Activated naive CD4-positive, alpha-beta T cell (primary cell): ENCODE data around the gene NFATC2.

Experiments used
- DNase-seq, 4 experiments: peaks; one replicate each; lab custom pipeline; 2025; lab: John Stamatoyannopoulos, UW

The NFATC2 gene

DNA sequence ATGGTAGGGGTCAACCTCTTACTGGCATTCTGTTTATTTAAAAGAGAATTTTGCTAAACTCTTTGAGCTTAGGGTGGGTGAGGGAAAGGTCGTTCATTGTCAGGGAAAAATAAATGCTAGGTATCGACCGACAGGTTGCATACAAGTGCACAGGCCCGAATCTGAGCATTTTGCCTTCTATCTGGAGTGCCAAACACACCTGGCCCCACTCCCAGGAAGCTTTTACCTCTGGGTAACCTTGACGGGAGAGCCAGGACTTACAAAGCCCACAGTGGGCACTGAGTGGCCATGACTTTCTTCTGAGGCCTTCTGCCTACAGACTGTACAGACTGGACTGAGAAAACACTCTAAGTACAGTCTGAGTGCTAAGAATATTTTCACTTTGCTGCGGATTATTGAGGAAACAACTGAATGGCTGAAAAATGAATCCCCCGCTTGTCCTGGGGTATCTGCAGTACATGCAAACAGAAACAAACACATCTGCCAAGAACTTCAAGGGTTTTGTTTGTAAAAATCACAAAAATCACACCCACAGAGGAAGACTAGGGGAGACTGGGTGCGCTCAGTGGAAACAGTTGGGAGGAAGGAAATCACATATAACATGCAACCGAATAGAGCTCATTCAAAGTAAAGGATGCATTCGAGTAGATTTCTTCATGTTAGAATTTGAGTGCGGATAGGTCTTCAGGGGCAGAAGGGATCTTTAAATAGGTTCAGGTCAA, 152.8 kb downstream of the NFATC2 start:
- DNase-seq = no peak

DNA sequence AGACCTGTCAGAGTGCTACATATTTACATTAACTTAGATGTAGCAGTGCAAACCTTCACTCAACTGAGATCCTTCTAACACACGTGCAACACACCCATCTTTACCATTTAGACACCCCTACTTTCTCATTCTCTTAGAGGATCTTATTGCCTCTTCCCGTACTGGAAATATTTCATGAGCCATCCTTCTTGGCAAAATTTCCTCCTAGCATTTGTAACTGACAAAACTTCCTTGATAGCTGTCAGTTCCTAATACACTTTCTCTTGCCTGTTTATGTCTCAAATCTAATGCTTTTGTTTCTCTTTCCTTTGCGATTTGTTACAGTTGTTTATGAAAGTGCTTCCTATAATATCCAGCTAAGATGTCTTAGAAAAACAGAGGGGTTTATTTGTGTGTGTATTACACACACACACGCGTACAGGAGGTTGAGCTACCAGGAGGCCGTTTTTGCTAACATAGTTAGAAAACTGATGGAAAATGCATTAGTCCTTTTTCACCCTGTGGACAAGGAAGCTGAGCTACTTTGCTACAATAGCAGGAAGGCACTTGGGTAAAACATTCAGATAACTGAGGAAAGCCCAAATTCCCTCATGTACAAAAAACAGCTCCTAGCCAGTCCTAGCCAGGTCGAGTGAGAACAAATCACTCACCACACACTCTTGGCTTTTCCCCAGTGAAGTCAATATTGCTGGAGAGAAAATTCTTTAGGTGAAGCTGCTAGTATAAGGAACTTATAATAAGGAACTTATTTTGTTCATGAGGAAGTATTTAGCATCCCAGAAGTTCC, 153.6 kb downstream of the NFATC2 start:
- DNase-seq = no peak

DNA sequence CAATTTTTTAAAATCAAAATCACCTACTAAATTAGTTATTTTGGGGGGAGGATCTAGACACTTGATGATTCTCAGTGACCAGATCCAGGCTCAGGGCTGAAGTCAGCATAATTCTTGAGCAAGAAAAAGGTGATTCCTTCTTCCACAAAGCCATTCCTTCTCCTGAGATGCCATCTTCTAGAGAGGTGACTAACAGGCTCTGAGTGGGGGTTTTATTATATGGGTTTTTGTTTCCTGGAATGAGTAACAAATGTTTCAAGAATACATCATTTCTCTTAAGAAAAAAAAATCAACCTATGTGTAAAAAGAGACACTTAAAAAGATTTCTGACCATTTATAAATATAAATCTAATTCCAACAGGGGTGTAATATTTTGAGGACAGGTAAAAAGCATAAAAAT, 154.3 kb downstream of the NFATC2 start:
- no peak for DNase-seq

DNA sequence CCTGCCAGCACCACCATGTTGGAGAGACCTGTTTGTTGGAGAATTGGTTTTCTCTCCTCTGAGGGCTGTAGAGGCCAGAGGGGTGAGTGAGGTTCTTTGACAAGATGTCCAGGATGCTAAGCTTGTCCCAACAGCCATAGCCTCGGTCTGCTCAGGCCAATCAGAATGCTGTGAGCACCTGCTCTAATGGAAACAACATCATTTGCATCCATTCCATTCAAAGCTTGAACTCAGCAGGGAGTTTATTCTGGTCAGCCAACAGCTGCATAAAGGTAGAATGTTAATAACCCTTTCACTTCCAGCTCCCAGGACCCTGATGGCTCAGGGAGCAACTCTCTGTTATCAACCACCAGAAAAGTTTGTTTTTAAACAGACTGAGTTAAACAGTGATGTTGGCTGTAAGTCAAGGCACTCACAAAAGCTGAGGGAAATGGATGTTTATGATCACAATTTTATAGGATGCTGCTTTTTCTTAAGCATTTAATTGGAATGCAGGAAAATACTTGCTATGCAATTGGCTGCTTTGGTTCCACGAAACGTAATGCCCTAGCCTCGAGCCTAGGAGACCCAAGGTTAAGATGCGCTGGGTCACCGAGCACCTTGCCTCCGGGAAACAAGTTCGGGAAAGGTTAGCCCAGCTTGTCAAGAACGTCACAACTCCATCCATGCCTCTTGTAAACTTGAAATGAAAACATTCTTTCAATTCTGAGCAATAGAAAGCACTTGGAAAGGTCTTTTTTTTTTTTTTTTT, 155.2 kb downstream of the NFATC2 start:
- DNase-seq = no peak

DNA sequence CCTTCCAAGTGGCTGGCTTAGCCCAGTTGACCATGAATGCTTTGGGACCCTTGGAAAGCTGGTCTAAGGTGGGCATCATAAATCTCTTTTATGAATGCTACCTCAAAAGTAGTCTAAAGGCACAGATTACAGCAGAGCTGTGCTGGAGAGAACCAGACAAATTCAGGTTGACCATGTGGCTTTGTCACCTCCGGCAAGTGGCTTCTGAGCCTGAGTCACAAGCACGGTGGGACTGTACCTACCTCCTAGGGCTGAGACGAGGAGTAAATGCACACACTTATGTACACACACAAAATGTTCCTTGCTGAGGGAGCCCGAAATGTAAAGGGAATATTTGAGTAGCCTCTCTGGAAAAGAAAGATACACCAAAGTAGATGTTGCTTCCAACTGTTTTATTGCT, 155.9 kb downstream of the NFATC2 start:
- no peak for DNase-seq

DNA sequence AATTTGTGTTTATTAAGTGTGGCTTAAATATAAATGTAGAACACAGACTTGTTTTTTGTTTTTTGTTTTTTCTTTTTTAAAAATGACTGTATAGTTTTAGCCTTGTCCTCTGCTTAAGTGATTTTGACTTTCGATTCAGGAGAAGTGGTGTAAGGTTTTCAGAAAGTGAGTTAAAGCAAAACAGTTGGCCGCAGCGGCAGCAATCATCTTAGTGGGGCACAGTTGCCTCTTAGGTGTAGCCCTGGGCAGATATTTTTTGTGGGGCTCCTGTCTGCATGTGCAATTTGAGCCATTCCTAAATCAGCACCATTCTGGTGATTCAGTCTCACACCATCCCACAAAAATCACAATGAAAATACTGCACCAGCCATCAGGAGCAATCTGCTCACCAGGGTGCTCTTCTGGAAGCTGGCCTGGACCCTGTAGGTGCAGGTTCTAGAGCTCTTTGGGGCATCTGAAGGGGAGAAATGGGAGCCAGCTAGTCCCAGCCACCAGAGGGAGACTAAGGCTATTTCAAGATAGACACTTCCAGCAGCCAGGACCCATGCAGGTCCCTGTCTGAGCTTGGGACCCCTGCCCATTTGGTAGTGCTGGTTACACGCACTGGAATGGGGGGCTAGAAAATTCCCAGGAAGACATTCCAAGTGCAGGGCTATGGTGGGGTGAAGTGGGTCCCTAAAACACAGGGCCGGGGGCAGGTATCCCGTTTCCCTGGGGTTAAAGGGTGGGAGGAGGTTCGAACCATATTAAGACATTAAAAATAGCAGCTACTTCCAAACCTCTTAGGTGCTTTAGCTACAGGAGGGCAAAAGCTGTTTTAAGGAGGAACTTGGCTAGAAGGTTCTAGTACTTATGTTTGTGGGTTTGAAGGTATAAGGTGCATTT, 156.6 kb downstream of the NFATC2 start:
- no peak for DNase-seq

DNA sequence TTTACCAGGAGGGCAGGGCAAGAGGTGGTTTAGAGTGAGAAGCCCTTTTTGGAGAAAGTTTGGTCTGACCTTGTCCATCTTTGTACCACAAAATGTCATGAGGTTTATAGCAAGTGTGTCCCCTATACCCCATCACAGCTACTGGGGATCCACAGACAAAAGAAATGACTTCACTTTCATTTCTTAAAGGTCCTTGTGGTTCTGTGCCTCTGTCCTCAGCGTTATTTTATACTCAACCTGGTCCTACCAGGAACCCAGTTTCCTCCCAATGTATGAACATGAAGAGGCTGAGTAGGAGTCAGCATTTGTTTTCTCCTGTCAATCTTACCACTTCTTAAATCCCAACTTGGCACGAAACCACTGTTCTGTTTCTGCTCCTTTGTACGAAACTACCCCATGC, 157.6 kb downstream of the NFATC2 start:
- DNase-seq = no peak

DNA sequence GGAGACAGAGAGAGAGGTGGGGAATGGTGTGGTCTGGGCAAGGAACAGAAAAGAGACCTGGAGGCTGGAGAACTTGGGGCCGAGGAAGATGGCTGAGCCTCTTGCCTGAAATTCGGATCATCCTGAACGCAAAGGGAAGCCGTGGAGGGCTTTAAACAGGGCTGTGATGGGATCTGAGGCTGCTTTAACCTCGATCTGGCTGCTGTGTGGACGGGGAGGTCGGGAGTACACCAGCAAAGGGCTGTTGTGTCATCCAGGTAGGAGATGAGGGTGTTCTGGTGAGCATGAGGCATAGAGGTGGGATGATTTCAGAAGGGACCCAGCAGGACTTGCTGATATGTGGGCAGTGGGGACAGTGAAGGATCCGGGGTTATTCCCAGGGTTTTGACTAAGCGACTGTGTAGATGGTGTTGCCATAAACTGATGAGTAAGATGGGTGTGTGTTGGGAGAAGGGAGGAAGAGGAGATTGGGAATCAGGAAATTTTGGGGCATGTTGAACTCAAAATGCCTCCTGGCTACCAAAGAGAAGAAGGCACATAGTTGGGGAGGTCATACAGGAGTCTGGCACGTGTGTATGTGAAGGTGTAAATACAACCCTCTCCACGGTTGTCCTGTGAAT, 158.5 kb downstream of the NFATC2 start:
- no peak for DNase-seq

DNA sequence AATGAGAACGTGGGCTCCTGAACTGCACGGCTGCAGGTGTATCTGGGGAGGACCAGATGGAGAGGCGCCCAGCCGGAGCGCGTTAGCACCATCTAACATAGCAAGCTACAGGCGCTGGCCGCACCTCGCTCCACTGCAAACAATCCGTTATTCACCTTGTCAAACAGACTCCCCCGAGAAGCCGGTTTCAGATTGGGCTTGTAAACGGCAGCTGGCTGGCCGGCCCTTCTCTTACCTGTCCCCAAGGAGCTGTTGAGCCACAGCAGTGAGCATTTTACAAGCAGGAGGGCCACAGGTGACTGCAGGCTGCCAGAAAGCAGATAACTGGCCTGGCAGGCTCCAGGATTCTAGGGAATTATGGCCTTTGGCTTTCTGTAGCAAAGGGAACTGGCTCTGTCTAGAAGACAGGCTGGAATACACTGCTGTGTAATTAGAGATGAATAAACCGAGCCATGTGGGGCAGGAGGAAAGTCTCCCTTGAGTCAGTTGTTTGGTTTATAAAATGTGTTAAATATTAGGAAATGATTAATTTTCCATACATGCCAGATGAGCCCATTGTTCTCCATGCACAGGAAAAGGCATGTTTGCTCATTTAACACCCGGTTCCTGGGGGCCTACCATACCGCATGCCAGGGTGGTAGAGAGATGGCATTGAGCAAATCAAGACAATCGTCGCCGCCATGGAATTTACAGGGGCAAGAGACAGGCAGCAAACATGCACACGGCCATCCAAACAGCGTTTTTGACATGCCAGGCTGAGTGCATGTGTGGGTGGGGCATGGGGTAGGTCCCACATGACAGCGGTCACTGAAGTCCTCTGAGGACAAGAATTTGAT, 159.3 kb downstream of the NFATC2 start:
- DNase-seq = no peak

DNA sequence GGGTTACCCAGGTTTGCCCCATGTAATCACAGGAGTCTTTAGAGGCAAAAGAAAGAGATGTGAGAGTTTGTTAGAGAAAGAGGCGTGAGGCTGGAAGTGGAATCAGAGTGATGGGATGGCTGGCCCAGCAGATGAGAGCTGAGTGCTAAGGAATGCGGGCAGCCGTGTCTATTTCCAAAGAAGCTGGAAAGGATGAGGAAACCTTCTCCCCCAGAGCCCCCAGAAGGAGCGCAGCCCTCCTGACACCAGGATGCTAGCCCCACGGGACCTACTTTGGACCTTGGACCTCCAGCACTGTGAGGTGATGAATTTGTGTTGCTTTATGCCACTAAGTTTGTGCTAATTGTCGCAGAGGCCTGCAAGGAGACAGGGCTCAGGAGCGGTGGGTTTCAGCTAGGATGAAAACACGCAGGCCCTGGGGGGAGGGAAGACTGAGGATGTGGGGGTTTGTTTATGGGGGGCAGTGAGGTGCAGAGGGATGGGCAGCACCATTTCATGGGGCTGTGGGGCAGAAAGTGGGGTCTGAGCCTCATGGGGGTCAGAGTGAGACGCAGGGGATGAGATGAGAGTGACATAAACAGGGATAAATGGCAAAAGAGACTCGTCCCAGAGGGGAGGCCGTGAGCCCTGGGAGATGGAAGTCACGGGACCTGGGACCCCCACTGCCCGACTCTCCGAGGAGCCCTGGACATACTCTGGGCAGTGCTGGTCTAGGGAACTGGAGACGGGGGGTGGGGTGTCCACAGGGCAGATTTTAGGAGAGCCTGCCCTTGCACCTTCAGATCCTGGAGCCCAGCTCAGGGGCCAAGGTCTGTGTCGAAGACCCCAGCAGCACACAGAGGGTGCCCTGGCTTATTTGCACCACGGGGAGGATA, 160.2 kb downstream of the NFATC2 start:
- no peak for DNase-seq

DNA sequence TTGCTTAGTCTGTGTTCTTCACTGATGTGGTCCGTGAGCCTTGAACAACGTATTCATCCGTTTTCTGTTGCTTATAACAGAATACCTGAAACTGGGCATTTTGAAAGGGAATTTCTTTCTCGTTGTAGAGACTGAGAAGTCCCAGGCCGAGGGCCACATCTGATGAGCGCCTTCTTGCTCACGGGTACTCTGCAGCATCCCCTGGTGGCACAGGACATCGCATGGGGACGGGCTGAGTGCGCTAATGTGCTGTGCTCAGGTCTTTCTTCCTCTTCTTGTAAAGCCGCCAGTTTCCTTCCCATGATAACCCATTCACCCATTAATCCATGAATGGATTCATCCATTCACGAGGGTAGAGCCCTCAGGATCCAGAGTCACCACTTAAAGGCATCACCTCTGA, 161.0 kb downstream of the NFATC2 start:
- no peak for DNase-seq

DNA sequence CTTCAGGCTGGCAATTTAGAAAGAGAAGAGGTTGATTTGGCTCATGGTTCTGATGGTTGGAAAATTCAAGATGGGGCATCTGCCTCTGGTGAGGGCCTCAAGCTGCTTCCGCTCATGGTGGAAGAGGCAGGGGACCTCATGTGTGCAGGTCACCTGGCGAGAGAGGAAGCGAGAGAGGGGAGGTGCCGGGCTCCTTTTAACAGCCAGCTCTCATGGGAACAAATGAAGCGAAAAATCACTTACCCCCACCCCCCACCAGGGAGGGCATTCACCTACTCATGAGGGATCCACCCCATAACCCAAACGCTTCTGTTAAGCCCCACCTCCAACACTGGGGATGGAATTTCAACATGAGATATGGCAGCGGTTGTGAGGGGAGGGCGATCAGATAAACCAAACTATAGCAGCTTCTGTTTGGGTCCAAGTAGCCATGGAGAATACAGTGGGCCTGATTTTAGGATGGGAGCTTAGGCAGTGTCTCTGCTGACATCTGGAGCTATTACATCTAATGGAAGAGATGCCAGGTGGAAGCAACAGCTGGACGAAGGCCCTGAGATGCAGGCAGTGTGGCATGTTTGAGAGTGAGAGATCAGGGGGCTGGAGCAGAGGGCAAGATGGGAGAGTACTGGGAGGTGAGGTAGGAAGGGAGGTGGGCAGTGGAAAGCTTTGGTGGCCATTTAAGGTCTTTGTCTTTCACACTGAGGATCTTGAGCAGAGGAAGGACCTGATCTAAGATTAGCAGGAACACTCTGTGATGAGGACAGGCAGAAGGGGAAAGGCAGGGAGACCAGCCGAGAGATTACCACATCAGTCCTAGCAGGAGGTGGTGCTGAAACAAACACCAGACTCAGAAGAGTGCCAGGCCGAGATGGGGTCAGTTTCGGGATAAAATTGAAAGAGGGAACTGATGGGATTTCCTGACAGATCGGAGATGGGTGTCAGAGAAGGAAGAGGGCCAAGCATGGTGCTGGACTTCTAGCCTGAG, 161.8 kb downstream of the NFATC2 start:
- no peak for DNase-seq

DNA sequence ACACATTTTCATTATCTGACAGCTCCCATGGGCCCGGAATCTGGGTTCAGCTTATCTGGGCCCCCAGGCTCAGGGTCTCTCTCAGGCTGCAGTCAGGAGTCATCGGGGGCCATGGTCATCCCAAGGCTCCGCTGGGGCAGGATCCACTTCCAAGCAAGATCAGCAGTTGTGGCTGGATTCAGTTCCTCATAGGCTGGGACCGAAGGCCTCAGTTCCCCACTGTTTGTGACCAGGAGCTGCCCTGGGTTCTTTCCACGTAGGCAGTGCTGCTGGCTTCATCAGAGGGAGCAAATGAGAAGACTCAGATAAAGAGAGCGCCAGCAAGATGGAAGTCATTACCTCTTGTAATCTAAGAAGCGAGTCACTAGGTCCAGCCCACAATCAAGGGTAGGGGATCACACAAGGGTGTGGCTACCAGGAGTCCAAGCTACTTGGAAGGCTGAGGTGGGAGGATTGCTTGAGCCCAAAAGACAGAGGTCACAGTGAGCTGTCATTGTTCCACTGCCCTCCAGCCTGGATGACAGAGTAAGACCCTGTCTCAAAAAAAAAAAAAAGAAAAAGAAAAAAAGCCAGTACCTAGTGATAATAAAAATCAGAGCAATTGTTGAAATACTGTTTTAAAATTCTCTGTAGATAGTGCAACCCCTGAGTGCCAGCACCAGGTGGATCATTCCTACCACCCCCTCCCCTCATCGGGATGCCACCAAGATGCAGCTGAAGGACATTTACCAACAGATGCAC, 162.7 kb downstream of the NFATC2 start:
- no peak for DNase-seq

DNA sequence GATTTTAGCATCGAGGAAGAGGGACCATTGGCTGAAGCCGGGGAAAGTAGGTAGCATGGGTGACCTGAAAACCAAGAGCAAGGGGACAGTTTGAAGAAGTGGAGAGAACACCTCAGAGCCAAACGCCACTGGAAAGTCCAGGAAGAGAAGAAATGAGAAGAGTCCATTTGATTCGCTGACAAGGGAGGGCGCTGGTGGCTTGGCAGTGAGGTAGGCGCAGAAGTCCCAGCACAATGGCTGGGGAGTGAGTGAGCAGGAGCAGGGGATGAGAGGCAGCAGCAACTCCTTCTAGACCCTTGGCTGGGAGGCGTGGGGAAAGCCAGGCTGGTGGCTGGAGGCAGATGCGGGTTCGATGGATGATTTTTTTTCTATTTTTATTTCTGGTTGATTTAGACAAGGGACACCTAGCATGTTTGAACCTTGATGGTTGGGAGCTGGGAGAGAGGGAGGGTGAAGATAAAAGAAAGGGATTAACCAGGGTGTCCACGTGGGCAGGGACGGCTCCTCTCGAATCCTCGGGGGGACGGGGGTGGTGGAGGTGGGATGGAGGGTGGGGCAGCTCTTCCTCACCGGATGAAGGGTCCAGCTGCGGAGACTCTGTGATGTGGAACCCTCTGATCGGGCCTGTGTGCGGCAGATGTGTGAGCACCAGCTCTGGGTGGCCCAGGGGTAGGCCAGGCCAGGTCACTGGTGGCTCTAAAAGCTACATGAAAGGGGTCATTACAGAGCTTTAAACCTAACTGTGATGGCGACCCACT, 164.2 kb downstream of the NFATC2 start:
- no peak for DNase-seq

DNA sequence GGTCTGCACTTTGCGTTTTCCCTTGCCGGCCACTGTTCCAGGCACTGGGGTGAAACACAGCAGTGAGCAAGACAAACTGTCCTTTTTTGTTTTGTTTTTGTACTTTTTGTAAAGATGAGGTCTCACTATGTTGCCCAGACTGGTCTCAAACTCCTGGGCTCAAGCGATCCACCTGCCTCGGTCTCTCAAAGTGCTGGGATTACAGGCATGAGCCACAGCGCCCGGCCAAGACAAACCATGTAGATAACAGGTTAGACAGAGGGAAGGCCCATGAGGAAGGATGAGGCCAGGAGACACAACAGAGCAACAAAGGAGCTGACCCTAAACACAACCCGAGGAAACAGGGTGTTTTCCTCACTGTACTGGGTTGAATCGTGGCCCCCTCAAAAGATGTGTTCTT, 165.4 kb downstream of the NFATC2 start:
- no peak for DNase-seq

DNA sequence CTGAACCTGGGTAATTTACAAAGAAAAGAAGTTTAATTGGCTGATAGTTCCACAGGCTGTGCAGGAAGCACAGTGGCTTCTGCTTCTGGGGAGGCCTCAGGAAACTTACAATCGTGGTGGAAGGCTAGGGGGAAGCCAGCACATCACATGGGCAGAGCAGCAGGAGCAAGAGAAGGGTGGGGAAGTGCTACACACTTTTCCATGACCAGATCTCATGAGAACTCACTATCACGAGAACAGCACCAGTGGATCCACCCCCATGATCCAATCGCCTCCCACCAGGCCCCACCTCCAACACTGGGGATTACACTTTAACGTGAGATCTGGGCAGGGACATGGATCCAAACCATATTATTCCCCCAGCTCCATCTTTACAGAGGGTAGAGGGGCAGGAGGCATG, 166.4 kb downstream of the NFATC2 start:
- DNase-seq = no peak

DNA sequence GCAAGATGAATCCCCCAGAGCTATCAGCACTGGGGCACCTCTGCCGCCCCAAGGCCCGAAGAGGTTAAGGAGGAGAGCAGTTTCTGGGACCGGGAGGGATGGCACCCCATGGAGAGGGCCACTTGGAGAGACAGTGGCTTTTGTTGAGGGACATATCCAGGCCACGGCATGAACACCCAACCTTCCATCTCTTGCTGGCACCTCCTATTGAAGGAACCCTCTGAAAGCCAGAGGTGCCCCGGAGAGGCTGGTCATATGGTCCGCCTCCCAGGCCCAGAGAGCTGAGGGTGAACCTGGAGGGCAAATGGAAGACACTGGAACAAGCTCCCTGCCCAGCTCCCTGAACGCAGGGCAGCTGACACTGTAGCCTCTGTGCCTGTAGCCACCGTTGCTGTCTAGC, 167.0 kb downstream of the NFATC2 start:
- DNase-seq = no peak
